Measurements from ENCODE around the gene GPSM1.

DNA sequence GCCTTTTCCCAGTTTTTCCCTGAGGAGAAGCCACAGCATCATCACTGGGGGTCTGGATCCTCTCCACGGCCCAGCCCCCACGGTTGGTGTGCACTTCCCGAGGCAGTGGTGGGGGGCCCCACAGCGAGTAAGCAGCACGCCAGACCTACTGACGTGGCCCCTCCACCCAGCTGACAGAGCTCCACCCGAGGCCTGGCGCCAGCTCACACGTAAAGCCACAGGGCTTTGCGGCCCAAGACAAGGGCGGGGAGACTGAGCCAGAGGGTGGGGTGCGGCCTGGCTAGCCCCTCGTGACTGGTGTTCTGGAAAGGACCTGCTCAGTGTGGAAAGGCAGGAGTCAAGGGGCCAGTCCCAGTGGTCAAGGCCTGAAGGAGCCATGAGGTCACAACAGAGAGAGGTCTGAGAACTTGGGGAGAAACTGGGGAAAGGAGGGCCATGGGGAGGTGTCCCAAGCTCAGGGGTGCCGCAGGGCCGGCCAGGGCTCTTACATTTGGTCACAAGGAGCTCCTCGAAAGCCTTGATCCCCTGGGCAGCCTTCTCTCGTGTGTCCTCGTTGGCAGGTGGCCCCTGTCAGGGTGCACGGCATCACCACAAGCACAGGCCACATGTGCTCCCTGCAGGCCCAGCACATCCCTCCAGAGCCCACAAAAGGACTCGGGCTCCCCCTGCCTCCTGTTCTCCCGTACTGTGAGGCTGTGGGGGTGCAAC, 67.1 kb downstream of the GPSM1 start:
- TF ChIP-seq, protein P1, sequence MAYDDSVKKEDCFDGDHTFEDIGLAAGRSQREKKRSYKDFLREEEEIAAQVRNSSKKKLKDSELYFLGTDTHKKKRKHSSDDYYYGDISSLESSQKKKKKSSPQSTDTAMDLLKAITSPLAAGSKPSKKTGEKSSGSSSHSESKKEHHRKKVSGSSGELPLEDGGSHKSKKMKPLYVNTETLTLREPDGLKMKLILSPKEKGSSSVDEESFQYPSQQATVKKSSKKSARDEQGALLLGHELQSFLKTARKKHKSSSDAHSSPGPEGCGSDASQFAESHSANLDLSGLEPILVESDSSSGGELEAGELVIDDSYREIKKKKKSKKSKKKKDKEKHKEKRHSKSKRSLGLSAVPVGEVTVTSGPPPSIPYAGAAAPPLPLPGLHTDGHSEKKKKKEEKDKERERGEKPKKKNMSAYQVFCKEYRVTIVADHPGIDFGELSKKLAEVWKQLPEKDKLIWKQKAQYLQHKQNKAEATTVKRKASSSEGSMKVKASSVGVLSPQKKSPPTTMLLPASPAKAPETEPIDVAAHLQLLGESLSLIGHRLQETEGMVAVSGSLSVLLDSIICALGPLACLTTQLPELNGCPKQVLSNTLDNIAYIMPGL (CRISPR knock-in tag; IDR thresholded peaks at IDR 0.05): no peak
- TF ChIP-seq, protein P2, sequence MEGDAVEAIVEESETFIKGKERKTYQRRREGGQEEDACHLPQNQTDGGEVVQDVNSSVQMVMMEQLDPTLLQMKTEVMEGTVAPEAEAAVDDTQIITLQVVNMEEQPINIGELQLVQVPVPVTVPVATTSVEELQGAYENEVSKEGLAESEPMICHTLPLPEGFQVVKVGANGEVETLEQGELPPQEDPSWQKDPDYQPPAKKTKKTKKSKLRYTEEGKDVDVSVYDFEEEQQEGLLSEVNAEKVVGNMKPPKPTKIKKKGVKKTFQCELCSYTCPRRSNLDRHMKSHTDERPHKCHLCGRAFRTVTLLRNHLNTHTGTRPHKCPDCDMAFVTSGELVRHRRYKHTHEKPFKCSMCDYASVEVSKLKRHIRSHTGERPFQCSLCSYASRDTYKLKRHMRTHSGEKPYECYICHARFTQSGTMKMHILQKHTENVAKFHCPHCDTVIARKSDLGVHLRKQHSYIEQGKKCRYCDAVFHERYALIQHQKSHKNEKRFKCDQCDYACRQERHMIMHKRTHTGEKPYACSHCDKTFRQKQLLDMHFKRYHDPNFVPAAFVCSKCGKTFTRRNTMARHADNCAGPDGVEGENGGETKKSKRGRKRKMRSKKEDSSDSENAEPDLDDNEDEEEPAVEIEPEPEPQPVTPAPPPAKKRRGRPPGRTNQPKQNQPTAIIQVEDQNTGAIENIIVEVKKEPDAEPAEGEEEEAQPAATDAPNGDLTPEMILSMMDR (IDR thresholded peaks at IDR 0.05 in 2 of 3, conservative IDR thresholded peaks at IDR 0.05 in 1 of 3; ENCODE audit: insufficient read depth in 2 of 3, low read depth in 1 of 3, low read length in 3 of 3): no peak
- TF ChIP-seq HCFC1 (IDR thresholded peaks at IDR 0.05; ENCODE audit: low read depth, low read length): no peak
- TF ChIP-seq IRF2 (CRISPR knock-in tag; IDR thresholded peaks at IDR 0.05): no peak
- TF ChIP-seq, protein P3, sequence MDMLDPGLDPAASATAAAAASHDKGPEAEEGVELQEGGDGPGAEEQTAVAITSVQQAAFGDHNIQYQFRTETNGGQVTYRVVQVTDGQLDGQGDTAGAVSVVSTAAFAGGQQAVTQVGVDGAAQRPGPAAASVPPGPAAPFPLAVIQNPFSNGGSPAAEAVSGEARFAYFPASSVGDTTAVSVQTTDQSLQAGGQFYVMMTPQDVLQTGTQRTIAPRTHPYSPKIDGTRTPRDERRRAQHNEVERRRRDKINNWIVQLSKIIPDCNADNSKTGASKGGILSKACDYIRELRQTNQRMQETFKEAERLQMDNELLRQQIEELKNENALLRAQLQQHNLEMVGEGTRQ (CRISPR knock-in tag; IDR thresholded peaks at IDR 0.05): no peak
- TF ChIP-seq SMAD3 (CRISPR knock-in tag; conservative IDR thresholded peaks at IDR 0.05): no peak
- no peak for TF ChIP-seq FIP1L1 (IDR thresholded peaks at IDR 0.05; ENCODE audit: low read depth, low read length, poor library complexity, severe bottlenecking)
- no peak; the same call in 1 of the 2 replicates for TF ChIP-seq POLR2A (conservative IDR thresholded peaks at IDR 0.05)
- TF ChIP-seq CREB1 (IDR thresholded peaks at IDR 0.05): no peak
- no peak for TF ChIP-seq CREB1 (CRISPR knock-in tag; IDR thresholded peaks at IDR 0.05)
- TF ChIP-seq POLR2AphosphoS5 (IDR thresholded peaks at IDR 0.05; ENCODE audit: control insufficient read depth, insufficient read depth, low read depth, low read length): no peak
- TF ChIP-seq ETV6 (IDR thresholded peaks at IDR 0.05; ENCODE audit: borderline replicate concordance in 1 of 2, low read depth in 2 of 2, low read length in 1 of 2): no peak
- TF ChIP-seq ETV6 (CRISPR knock-in tag; IDR thresholded peaks at IDR 0.05; ENCODE audit: borderline replicate concordance): no peak
- TF ChIP-seq ZNF583 (CRISPR knock-in tag; IDR thresholded peaks at IDR 0.05): no peak
- TF ChIP-seq ZNF274 (IDR thresholded peaks at IDR 0.05; ENCODE audit: borderline replicate concordance, low read depth, low read length): no peak

Data from K562 (cell line).